ENCODE results near the gene RARB. TPM values are rescaled to one million over a fixed set of nuclear protein-coding genes. Genes with fewer than 3 reads are reported as not detected.

The RARB gene
- total and polyA plus RNA-seq, 7 donors = 1.2 to 18.5 (median 8.3) TPM

GRCh38 chr3:25574172-25574765 lies 146.2 kb downstream of the RARB start:
- TF ChIP-seq, protein P1, sequence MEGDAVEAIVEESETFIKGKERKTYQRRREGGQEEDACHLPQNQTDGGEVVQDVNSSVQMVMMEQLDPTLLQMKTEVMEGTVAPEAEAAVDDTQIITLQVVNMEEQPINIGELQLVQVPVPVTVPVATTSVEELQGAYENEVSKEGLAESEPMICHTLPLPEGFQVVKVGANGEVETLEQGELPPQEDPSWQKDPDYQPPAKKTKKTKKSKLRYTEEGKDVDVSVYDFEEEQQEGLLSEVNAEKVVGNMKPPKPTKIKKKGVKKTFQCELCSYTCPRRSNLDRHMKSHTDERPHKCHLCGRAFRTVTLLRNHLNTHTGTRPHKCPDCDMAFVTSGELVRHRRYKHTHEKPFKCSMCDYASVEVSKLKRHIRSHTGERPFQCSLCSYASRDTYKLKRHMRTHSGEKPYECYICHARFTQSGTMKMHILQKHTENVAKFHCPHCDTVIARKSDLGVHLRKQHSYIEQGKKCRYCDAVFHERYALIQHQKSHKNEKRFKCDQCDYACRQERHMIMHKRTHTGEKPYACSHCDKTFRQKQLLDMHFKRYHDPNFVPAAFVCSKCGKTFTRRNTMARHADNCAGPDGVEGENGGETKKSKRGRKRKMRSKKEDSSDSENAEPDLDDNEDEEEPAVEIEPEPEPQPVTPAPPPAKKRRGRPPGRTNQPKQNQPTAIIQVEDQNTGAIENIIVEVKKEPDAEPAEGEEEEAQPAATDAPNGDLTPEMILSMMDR (IDR thresholded peaks at IDR 0.05) = no peak
- TF ChIP-seq POLR2AphosphoS5 (IDR thresholded peaks at IDR 0.05) = no peak
- no peak for TF ChIP-seq EP300 (IDR thresholded peaks at IDR 0.05)
- no peak for TF ChIP-seq POLR2A (IDR thresholded peaks at IDR 0.05)
- 91 to 93% methylated on average over 16 of the region's 16 CpGs for WGBS, 2 donors
- Histone ChIP-seq H3K4me1 (peaks cover 0 to 11% (median 6%) of the 10 kb centered on the region in 4 donors), H3K36me3 (peaks cover 0 to 31% (median 2%) of the 10 kb centered on the region in 4 donors), H3K27me3 (no peaks in the 10 kb centered on the region), H3K4me3 (no peak overlapping the region), H3K9me3 (no peaks in the 10 kb centered on the region), H3K27ac (peak overlapping the region in 1 of 4 donors; percentile 73)
- intact Hi-C loops (cut with DNase I) = no loop called here
- no peak for DNase-seq

DNA sequence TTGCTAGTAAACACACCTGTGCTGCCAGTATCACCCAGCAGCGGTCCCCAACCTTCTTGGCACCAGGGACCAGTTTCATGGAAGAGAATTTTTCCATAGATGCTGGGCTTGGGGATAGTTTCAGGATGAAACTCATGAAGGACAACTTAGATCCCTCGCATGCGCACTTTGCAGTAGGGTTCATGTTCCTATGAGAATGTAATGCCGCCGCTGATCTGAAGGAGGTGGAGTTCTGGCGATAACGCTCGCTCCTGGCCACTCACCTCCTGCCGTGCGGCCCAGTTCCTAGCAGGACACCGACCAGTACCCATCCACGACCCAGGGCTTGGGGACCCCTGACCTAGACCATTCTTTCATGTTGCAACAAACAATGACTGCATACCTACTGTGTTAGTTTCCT lies 146.9 kb downstream of the RARB start:
- peaks cover 0 to 25% (median 2%) of the 10 kb centered on the region in 4 donors for H3K36me3 ChIP-seq
- TF ChIP-seq POLR2AphosphoS5 (IDR thresholded peaks at IDR 0.05) (no peak), POLR2A (IDR thresholded peaks at IDR 0.05) (no peak), EP300 (IDR thresholded peaks at IDR 0.05) (no peak)
- TF ChIP-seq, protein P1 (IDR thresholded peaks at IDR 0.05) = no peak

DNA sequence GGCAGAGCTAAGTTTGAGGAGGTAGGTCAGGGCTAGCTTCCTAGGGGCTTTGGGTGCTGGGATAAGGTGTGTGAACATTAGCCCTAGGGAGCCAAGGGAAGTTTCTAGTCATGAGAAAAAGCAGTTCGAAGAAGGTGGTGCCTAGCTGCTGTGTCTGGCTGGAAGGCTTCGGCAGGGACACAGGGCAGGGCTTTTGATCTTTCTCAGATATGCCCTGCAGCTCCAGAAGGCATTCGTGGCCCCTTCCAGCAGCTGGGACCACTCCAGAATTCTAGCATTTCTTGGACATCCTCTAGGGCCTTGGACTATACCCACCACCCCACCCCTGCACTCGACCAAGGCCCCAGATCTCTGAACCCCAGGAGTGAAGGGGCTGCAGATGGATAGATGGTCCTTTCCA lies 148.1 kb downstream of the RARB start:
- Histone ChIP-seq H3K9me3 (no peaks in the 10 kb centered on the region), H3K27me3 (no peaks in the 10 kb centered on the region), H3K27ac (no peak overlapping the region), H3K36me3 (peaks cover 0 to 21% (median 2%) of the 10 kb centered on the region in 4 donors), H3K4me3 (no peak overlapping the region), H3K4me1 (peaks cover 0 to 11% (median 6%) of the 10 kb centered on the region in 4 donors)
- TF ChIP-seq POLR2AphosphoS5 (IDR thresholded peaks at IDR 0.05) = no peak
- no peak for TF ChIP-seq POLR2A (IDR thresholded peaks at IDR 0.05)
- no peak for TF ChIP-seq EP300 (IDR thresholded peaks at IDR 0.05)
- TF ChIP-seq, protein P1 (IDR thresholded peaks at IDR 0.05) = no peak
- intact Hi-C loops (cut with DNase I) = no loop called here
- DNase-seq = no peak
- WGBS, 2 donors = 75 to 81% methylated on average over 4 of the region's 4 CpGs

More for the DNA sequence above, 146.9 kb downstream of the RARB start:
- Histone ChIP-seq H3K4me3 (no peak overlapping the region), H3K27me3 (no peaks in the 10 kb centered on the region), H3K27ac (no peak overlapping the region), H3K4me1 (peaks cover 0 to 11% (median 6%) of the 10 kb centered on the region in 4 donors), H3K9me3 (no peaks in the 10 kb centered on the region)
- WGBS, 2 donors = 91 to 94% methylated on average over 12 of the region's 12 CpGs
- intact Hi-C loops (cut with DNase I) = no loop called here
- no peak for DNase-seq

- Histone ChIP-seq H3K9me3 (no peaks in the 10 kb centered on the region), H3K27me3 (no peaks in the 10 kb centered on the region), H3K36me3 (peaks cover 0 to 25% (median 5%) of the 10 kb centered on the region in 4 donors), H3K4me3 (no peak overlapping the region), H3K4me1 (peaks cover 0 to 11% (median 6%) of the 10 kb centered on the region in 4 donors), H3K27ac (no peak overlapping the region)
- 84 to 91% methylated on average over 15 of the region's 15 CpGs for WGBS, 2 donors
- intact Hi-C loops (cut with DNase I) = no loop called here
- no peak for DNase-seq
- TF ChIP-seq POLR2AphosphoS5 (IDR thresholded peaks at IDR 0.05) (no peak), EP300 (IDR thresholded peaks at IDR 0.05) (no peak), POLR2A (IDR thresholded peaks at IDR 0.05) (no peak)
- TF ChIP-seq, protein P1 (IDR thresholded peaks at IDR 0.05) = no peak
Measured at GRCh38 chr3:25576831-25577454, 148.9 kb downstream of the RARB start.
